BLaER1 treated with 17β-estradiol and CSF1 and Interleukin-3, amounts not matched to agents 10 nM and 100 nM (cell line): ENCODE measurements around the gene FOXD1.

Experiments used
- H3K27ac ChIP-seq, 11 experiments: shearing (Covaris generic); formaldehyde crosslinking; 2 replicates each; pipeline ENCODE4 v1.8.1; 2022
- H3K27me3 ChIP-seq, 11 experiments: shearing (Covaris generic); formaldehyde crosslinking; 2 replicates each; pipeline ENCODE4 v1.8.1; 2022
- H3K36me3 ChIP-seq, 11 experiments: shearing (Covaris generic); formaldehyde crosslinking; 2 replicates each; pipeline ENCODE4 v1.8.1; 2022
- H3K4me1 ChIP-seq, 10 experiments: shearing (Covaris generic); formaldehyde crosslinking; 2 replicates each; pipeline ENCODE4 v1.8.1; 2022
- H3K4me2 ChIP-seq, 11 experiments: shearing (Covaris generic); formaldehyde crosslinking; 2 replicates each; pipeline ENCODE4 v1.8.1; 2022
- H3K4me3 ChIP-seq, 10 experiments: shearing (Covaris generic); formaldehyde crosslinking; 2 replicates each; pipeline ENCODE4 v1.8.1; 2022
- H3K9ac ChIP-seq, 11 experiments: shearing (Covaris generic); formaldehyde crosslinking; 2 replicates each; pipeline ENCODE4 v1.8.1; 2022
- H3K9me3 ChIP-seq, 11 experiments: shearing (Covaris generic); formaldehyde crosslinking; replicated peaks in 1 of 11; 2 replicates each; pipeline ENCODE4 v1.8.1; 2022
- H4K20me1 ChIP-seq, 11 experiments: shearing (Covaris generic); formaldehyde crosslinking; 2 replicates each; pipeline ENCODE4 v1.8.1; 2022
- Cebpa-rat ChIP-seq, 11 experiments: shearing (Covaris generic); IDR thresholded peaks; 2 replicates each; pipeline ENCODE4 v1.8.1; 2022

FOXD1 gene

DNA sequence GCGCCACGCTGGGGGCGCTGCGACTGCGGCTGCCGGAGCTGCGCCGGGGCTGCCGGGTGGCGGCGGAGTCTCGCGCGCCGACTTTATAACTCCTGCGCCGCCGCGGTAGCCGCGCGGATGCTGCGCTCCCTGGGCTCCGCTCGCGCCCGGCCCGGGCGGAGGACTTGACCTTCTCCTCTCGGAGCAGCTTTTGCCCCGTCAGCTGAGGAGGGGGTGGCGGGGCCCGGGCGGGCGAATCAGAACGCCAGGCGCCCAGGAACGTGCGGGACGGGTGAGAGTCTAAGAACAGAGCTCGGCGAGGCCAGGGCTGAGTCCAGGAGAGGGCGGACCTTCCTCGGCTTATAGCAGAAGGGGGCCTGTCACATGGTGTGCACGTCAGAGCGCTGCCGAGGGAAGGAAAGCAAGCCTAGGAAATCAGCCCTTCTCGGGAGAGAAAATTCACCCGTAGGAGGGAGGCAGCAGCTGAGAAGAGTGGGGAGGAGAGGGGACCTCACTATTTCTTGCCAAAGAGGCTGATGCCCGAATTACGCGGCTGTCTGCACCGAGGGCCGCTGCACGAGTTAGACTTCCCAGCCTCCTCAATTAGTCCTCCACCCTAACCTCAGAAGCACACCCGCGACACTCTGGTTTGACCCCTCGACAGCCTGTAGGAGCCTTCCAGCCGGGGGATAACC is at the start of gene FOXD1:
TSS of gene FOXD1 (minus strand) at position 315 of the 674 bp plus-strand sequence. CDS start 415 bp downstream, outside the sequence.
- Histone ChIP-seq H4K20me1 (peaks cover 25 to 84% (median 60%) of the 10 kb centered on the region in 11 experiments), H3K36me3 (no peaks in the 10 kb centered on the region), H3K9ac (peak within 1 kb of the TSS in 10 of 11 experiments; percentile 2 to 83 (median 52); a peak in 18 of 22 replicates), H3K4me1 (peaks cover 16 to 29% (median 27%) of the 10 kb centered on the region in 10 experiments), H3K4me3 (peak within 1 kb of the TSS; percentile 53 to 77 (median 66)), H3K27ac (peak within 1 kb of the TSS in 3 of 11 experiments; percentile 57 to 73 (median 58); a peak in 6 of 22 replicates), H3K27me3 (peaks cover 81 to 100% (median 100%) of the 10 kb centered on the region in 11 experiments), H3K4me2 (peak within 1 kb of the TSS; percentile 86 to 99 (median 97)), H3K9me3 (peaks cover 20 to 34% (median 31%) of the 10 kb centered on the region in 11 experiments; a peak in 21 of 22 replicates)
- no peak for TF ChIP-seq Cebpa-rat (IDR thresholded peaks at IDR 0.05)

DNA sequence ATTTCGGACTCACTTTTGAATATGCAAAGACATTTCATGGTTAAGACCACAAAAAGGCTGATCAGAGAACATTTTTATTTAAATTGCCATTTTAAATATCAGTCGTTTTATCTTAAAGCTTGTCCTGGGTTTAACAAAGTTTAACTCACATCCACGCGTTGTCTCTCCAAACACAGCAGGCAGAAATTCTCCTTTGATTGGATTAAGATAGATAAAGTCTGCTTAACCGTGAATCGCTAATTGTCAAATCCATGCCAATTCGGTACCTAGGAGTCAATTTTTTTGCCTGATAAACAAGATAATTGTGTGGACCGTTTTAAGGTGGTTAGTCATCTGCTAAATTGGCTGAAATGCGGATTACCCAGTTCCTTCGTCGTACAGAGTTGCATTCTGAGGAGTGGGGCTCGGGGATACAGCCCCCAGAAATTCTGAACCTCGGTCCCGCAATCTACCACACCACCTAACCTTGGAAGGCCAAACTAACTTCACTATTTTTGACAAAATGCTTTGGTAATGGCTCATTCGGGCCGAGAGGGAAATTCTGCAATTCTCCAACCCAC is 49.0 kb upstream of the FOXD1 start:
- Histone ChIP-seq H4K20me1 (peaks cover 31 to 41% (median 35%) of the 10 kb centered on the region in 11 experiments; a peak in 21 of 22 replicates), H3K9me3 (no peaks in the 10 kb centered on the region), H3K4me1 (peaks cover 12 to 70% (median 30%) of the 10 kb centered on the region in 10 experiments), H3K4me2 (peak overlapping the region; percentile 78 to 96 (median 87)), H3K27me3 (no peaks in the 10 kb centered on the region), H3K27ac (peak overlapping the region; percentile 96 to 100 (median 99)), H3K4me3 (peak overlapping the region; percentile 86 to 99 (median 96)), H3K9ac (peak overlapping the region; percentile 98 to 100 (median 99)), H3K36me3 (peaks cover 26 to 35% (median 32%) of the 10 kb centered on the region in 11 experiments)
- TF ChIP-seq Cebpa-rat (IDR thresholded peaks at IDR 0.05), result no peak

GRCh38 chr5:73496984-73497457 is 48.4 kb upstream of the FOXD1 start:
- Histone ChIP-seq H3K27ac (peak overlapping the region in 1 of 11 experiments; percentile 99; a peak in 2 of 22 replicates), H3K4me1 (peaks cover 12 to 65% (median 30%) of the 10 kb centered on the region in 10 experiments), H4K20me1 (peaks cover 25 to 35% (median 30%) of the 10 kb centered on the region in 11 experiments; a peak in 21 of 22 replicates), H3K36me3 (peaks cover 20 to 30% (median 26%) of the 10 kb centered on the region in 11 experiments), H3K9ac (no peak overlapping the region; a peak in 1 of 22 replicates), H3K4me2 (peak overlapping the region in 10 of 11 experiments; percentile 81 to 96 (median 88); a peak in 18 of 22 replicates), H3K4me3 (peak overlapping the region in 3 of 10 experiments; percentile 86 to 99 (median 98); a peak in 5 of 20 replicates), H3K27me3 (no peaks in the 10 kb centered on the region), H3K9me3 (no peaks in the 10 kb centered on the region)
- no peak for TF ChIP-seq Cebpa-rat (IDR thresholded peaks at IDR 0.05)

GRCh38 chr5:73495772-73496335 is 47.3 kb upstream of the FOXD1 start:
- TF ChIP-seq Cebpa-rat (IDR thresholded peaks at IDR 0.05), result no peak

GRCh38 chr5:73494721-73495120 is 46.1 kb upstream of the FOXD1 start:
- H3K9me3 ChIP-seq, result no peaks in the 10 kb centered on the region
- H4K20me1 ChIP-seq, result peaks cover 2 to 12% (median 7%) of the 10 kb centered on the region in 11 experiments; a peak in 16 of 22 replicates
- TF ChIP-seq Cebpa-rat (IDR thresholded peaks at IDR 0.05), result no peak
- no peak overlapping the region for H3K9ac ChIP-seq
- peaks cover 7 to 42% (median 13%) of the 10 kb centered on the region in 10 experiments for H3K4me1 ChIP-seq
- no peak overlapping the region for H3K27ac ChIP-seq
- no peak overlapping the region for H3K4me3 ChIP-seq
- H3K36me3 ChIP-seq, result peaks cover 0 to 7% (median 3%) of the 10 kb centered on the region in 11 experiments; a peak in 10 of 22 replicates
- H3K4me2 ChIP-seq, result peak overlapping the region in 2 of 11 experiments; percentile 49 to 66; a peak in 3 of 22 replicates
- no peaks in the 10 kb centered on the region for H3K27me3 ChIP-seq

More at GRCh38 chr5:73495772-73496335, 47.3 kb upstream of the FOXD1 start:
- peaks cover 12 to 53% (median 24%) of the 10 kb centered on the region in 10 experiments for H3K4me1 ChIP-seq
- no peak overlapping the region for H3K9ac ChIP-seq
- no peak overlapping the region for H3K4me2 ChIP-seq
- H3K9me3 ChIP-seq, result no peaks in the 10 kb centered on the region
- no peaks in the 10 kb centered on the region for H3K27me3 ChIP-seq
- peaks cover 8 to 18% (median 15%) of the 10 kb centered on the region in 11 experiments; a peak in 21 of 22 replicates for H3K36me3 ChIP-seq
- H3K4me3 ChIP-seq, result no peak overlapping the region
- peaks cover 13 to 24% (median 18%) of the 10 kb centered on the region in 11 experiments; a peak in 20 of 22 replicates for H4K20me1 ChIP-seq
- H3K27ac ChIP-seq, result no peak overlapping the region

DNA sequence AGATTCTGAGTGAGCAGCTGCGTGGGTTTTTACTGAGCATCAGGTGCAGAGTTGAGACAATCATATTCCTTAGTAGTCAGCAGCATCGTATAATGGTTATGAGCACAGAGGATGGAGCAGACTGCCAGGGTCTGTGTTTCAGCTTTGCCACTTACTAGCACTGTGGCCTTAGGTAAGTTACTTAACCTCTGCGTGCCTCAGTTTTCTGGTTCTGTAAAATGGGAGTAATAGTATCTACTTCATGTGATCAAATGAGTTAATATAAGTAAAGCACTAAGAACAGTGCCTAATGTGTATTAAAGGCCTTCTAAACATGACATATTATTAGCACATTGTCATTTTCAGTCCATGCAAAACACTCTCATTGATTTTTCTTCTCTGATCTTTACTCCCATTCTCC is 44.8 kb upstream of the FOXD1 start:
- Histone ChIP-seq H3K27me3 (no peaks in the 10 kb centered on the region), H4K20me1 (no peaks in the 10 kb centered on the region), H3K4me1 (peaks cover 6 to 38% (median 9%) of the 10 kb centered on the region in 10 experiments; a peak in 19 of 20 replicates), H3K4me2 (peak overlapping the region in 1 of 11 experiments; percentile 25; a peak in 2 of 22 replicates), H3K9ac (no peak overlapping the region), H3K9me3 (no peaks in the 10 kb centered on the region), H3K36me3 (no peaks in the 10 kb centered on the region), H3K27ac (no peak overlapping the region), H3K4me3 (no peak overlapping the region)
- no peak for TF ChIP-seq Cebpa-rat (IDR thresholded peaks at IDR 0.05)

DNA sequence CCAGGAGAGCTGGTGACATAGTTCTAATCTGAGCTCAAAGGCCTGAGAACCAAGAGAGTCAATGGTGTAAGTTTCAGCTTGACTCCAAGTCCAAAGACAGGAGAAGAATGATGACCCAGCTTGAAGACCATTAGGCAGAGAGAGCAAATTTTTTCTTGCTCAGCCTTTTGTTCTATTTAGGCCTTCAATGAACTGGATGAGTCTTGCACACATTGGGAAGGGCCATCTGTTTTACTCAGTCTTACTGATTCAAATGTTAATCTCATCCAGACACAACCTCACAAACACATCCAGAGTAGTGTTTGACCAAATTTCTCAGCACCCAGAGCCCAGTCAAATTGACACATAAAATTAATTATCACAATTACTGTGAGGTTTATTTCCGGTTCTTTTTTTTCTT is 42.6 kb upstream of the FOXD1 start:
- no peak overlapping the region for H3K4me3 ChIP-seq
- no peaks in the 10 kb centered on the region for H3K27me3 ChIP-seq
- no peak for TF ChIP-seq Cebpa-rat (IDR thresholded peaks at IDR 0.05)
- no peak overlapping the region for H3K4me2 ChIP-seq
- H3K27ac ChIP-seq, result no peak overlapping the region
- no peaks in the 10 kb centered on the region for H3K36me3 ChIP-seq
- no peaks in the 10 kb centered on the region for H3K9me3 ChIP-seq
- no peaks in the 10 kb centered on the region for H4K20me1 ChIP-seq
- H3K4me1 ChIP-seq, result peaks cover 0 to 23% (median 0%) of the 10 kb centered on the region in 10 experiments; a peak in 4 of 20 replicates
- H3K9ac ChIP-seq, result no peak overlapping the region

- no peak overlapping the region for H3K27ac ChIP-seq
- no peak for TF ChIP-seq Cebpa-rat (IDR thresholded peaks at IDR 0.05)
- no peak overlapping the region for H3K9ac ChIP-seq
- no peaks in the 10 kb centered on the region for H3K9me3 ChIP-seq
- no peaks in the 10 kb centered on the region for H3K27me3 ChIP-seq
- no peak overlapping the region for H3K4me3 ChIP-seq
- H3K4me1 ChIP-seq, result peaks cover 0 to 19% (median 0%) of the 10 kb centered on the region in 10 experiments; a peak in 4 of 20 replicates
- H3K36me3 ChIP-seq, result no peaks in the 10 kb centered on the region
- no peaks in the 10 kb centered on the region for H4K20me1 ChIP-seq
- H3K4me2 ChIP-seq, result no peak overlapping the region
Observed at GRCh38 chr5:73490088-73490487, 41.5 kb upstream of the FOXD1 start.
